IgD-negative memory B cell (primary cell): ENCODE measurements around the gene PDE7B. TPM values are rescaled to one million over a fixed set of nuclear protein-coding genes. Genes with fewer than 3 reads are reported as not detected.
"Not testable (repeated sequence)": the region's sequence is repeated elsewhere in the genome, so short reads cannot be mapped to it uniquely, and the experiment has no call there.

Source experiments
- H3K27ac Mint-ChIP-seq, 3 donors: one replicate each; pipeline ENCODE4 v1.8.0; 2020 to 2022; ENCODE audit warnings: mild to moderate bottlenecking in 3 of 3, mixed read lengths in 3 of 3, moderate library complexity in 1 of 3
- H3K27me3 Mint-ChIP-seq: one replicate; pipeline ENCODE4 v1.8.0; 2021; ENCODE audit warnings: mixed read lengths
- H3K36me3 Mint-ChIP-seq: one replicate; pipeline ENCODE4 v1.8.0; 2020; ENCODE audit warnings: mild to moderate bottlenecking, mixed read lengths
- H3K4me1 Mint-ChIP-seq, 3 donors: one replicate each; pipeline ENCODE4 v1.8.0; 2020 to 2022; ENCODE audit warnings: mixed read lengths in 3 of 3, mild to moderate bottlenecking in 1 of 3
- H3K4me3 Mint-ChIP-seq, 4 donors: one replicate each; pipeline ENCODE4 v1.8.0; 2020 to 2022; ENCODE audit warnings: mild to moderate bottlenecking in 4 of 4, mixed read lengths in 4 of 4, moderate library complexity in 3 of 4
- H3K9me3 Mint-ChIP-seq, 3 donors: one replicate each; pipeline ENCODE4 v1.8.0; 2020 to 2021; ENCODE audit warnings: mixed read lengths in 3 of 3, mild to moderate bottlenecking in 1 of 3
- polyA plus RNA-seq: library from polyadenylated mRNA; unstranded; fragments of 300-500 nt; fragmentation: Illumina TruSeq; gene quantifications from one replicate; pipeline ENCODE4 v1.2.3, GENCODE V29; 2021

Gene PDE7B
- polyA plus RNA-seq, 1 donor from 2014 or later: 0.49 TPM

DNA sequence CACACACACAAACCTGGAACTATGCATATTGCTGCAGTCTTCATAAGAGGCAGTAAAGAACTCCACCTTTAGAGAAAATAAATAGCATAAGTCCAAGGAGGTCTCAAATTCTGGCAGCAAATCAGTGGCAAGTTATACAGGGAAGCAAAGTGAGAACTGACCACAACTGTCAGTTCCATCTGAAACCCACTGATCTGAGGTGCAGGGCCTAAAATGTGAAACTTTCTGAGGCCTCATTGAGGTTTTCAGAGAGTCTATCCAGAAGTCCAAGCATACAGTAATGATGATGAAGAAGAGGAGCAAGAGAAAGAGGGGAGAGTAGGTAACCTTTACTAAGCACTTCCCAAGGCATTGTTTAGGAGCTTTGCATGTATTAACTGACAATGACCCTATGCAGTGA is 362.4 kb downstream of the PDE7B start:
- H3K27me3 Mint-ChIP-seq: no peaks in the 10 kb centered on the region
- peaks cover 0 to 3% (median 0%) of the 10 kb centered on the region in 3 donors for H3K9me3 Mint-ChIP-seq
- peaks cover 0 to 2% (median 0%) of the 10 kb centered on the region in 3 donors for H3K4me1 Mint-ChIP-seq
- H3K4me3 Mint-ChIP-seq: no peak overlapping the region
- H3K27ac Mint-ChIP-seq: no peak overlapping the region
- peaks cover 5% of the 10 kb centered on the region for H3K36me3 Mint-ChIP-seq

DNA sequence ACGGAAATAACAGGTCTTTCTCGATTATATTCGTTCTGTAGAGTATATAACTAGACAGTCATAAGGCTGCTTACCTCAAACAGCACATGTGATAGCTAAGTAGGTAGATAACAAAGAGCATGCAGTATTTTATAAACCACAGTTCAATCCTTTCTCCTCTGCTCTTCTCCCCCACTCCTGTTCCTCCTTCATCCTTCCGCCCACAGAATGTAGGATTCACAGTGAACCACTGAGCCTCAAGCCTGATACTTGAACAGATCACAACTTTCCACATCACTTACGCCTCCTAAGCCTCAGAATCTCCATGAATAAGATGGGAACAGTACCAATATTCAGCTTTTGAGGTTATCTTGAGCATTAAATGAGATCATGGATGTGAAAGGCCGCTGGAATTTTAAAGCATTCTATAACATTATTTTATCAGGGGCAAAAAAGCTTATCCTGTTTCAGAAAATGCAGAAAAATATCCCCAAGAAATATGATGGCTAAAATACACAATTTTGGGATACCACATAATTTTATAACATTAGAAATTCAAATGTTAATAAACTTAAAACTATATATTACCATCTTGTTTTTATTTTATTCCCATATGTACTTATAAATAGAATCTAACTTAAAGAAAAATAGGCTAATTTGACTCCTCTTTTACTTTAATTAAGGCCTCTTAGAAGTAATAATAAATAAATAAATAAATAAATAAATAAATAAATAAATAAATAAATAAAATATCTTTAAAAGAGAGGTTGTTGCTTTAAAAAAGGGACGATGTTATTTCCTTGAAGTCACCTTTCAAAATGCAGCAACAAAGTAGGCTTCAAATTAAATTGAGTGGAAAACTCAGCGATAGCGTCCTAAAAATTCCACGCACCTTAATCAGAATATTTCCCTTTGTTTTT is 365.3 kb downstream of the PDE7B start:
- H3K27ac Mint-ChIP-seq: no peak overlapping the region
- H3K4me1 Mint-ChIP-seq: peaks cover 0 to 2% (median 0%) of the 10 kb centered on the region in 3 donors
- no peak overlapping the region for H3K4me3 Mint-ChIP-seq
- no peaks in the 10 kb centered on the region for H3K27me3 Mint-ChIP-seq
- H3K36me3 Mint-ChIP-seq: peaks cover 5% of the 10 kb centered on the region
- peaks cover 2 to 16% (median 3%) of the 10 kb centered on the region in 3 donors for H3K9me3 Mint-ChIP-seq

DNA sequence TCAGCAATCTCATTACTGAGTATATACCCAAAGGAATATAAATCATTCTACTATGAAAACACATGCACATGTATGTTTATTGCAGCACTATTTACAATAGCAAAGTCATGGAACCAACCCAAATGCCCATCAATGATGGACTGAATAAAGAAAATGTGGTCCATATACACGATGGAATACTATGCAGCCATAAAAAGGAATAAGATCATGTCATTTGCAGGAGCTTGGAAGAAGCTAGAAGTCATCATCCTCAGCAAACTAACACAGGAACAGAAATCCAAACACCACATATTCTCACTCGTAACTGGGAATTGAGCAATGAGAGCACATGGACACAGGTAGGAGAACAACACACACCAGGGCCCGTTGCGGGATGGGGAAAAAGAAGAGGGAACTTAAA is 373.5 kb downstream of the PDE7B start:
- H3K9me3 Mint-ChIP-seq, H3K36me3 Mint-ChIP-seq, H3K4me3 Mint-ChIP-seq, H3K27me3 Mint-ChIP-seq, H3K27ac Mint-ChIP-seq: not testable (repeated sequence)
- H3K4me1 Mint-ChIP-seq: peaks cover 6 to 11% (median 10%) of the 10 kb centered on the region in 3 donors

DNA sequence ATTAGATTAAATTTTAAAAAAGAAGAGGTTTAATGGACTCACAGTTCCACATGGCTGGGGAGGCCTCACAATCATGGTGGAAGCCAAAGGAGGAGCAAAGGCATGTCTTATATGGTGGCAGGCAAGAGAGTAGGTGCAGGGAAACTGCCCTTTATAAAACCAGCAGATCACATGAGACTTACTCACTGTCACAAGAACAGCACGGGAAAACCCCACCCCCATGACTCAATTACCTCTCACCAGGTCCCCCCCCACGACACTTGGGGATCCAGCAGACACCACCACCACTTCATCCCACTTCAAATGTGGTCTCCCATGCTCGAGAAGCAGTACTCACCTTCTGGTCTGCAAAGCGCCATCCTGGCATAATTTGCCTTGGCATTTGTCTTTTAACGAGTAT is 374.0 kb downstream of the PDE7B start:
- Mint-ChIP-seq H3K4me3 (no peak overlapping the region), H3K27ac (no peak overlapping the region), H3K36me3 (no peaks in the 10 kb centered on the region), H3K4me1 (peaks cover 6 to 11% (median 10%) of the 10 kb centered on the region in 3 donors), H3K9me3 (peaks cover 0 to under 1% (median under 1%) of the 10 kb centered on the region in 3 donors), H3K27me3 (no peaks in the 10 kb centered on the region)

DNA sequence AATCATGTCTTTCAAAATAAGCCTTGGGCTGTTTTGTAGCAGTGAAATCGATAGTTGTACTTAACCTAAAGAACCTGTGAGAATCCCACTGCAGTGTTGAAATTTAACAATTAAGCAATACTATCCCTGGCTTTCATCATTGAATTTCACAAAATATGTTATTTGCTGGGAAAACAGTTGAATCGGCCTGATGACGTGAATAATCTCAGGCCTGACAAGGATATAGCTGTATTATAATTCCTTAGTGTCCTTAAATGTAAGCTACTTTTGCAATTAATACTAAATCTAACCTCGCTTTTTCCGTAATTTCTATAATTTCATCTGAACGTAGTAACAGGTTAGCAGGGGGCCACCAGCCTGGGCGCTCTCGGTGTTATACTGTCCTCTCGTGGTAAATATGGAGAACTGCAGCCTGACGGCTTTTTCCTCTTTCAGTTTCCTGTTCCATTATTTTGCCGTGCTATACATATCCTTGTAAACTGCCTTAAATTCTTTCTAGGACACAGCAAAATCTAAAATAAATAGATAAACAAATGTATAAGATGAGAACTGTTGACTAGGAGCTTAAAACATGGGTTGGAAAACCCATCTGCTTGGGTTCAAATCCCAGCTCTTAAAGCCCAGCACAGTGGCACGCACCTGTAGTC is 374.6 kb downstream of the PDE7B start:
- H3K4me3 Mint-ChIP-seq: peak overlapping the region in 3 of 4 donors; percentile 5 to 84 (median 39)
- H3K9me3 Mint-ChIP-seq: no peaks in the 10 kb centered on the region
- H3K4me1 Mint-ChIP-seq: peaks cover 6 to 11% (median 10%) of the 10 kb centered on the region in 3 donors
- H3K27ac Mint-ChIP-seq: peak overlapping the region in 1 of 3 donors; percentile 45
- no peaks in the 10 kb centered on the region for H3K36me3 Mint-ChIP-seq
- no peaks in the 10 kb centered on the region for H3K27me3 Mint-ChIP-seq

DNA sequence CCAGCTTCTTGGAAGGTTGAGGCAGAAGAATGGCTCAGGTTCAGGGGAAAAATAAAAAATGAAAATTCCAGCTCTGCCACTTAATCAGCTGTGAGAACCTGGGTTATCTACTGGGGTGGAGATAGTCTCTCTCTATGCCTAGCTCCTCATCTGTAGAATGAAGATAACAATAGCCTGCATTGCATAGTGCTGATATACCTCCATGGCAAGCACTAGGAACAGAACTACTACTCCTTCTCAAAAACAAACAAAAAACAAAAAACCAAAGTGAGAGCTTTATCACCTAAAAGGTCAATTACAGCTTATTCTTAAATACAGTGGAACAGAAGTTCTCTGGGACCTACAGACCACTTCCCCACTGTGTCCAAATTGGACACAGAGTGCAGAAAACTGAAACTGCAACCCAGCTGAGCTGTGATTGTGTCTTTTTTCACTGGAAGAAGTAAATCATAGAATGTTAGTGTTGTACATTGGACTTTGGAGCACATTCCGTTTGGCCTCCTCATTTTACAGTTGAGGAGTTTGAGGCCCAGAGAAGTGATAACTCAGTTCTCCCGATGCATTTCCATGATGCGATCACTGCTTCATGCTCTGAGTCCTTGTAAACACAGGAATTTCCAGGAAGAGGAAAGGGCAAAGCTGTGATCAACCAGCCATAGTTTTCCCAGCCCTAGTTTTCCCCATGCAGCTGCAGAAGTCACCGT is 375.3 kb downstream of the PDE7B start:
- Mint-ChIP-seq H3K9me3 (no peaks in the 10 kb centered on the region), H3K27me3 (no peaks in the 10 kb centered on the region), H3K4me3 (peak overlapping the region in 3 of 4 donors; percentile 5 to 84 (median 39)), H3K36me3 (no peaks in the 10 kb centered on the region), H3K27ac (peak overlapping the region in 1 of 3 donors; percentile 45), H3K4me1 (peaks cover 6 to 11% (median 10%) of the 10 kb centered on the region in 3 donors)

DNA sequence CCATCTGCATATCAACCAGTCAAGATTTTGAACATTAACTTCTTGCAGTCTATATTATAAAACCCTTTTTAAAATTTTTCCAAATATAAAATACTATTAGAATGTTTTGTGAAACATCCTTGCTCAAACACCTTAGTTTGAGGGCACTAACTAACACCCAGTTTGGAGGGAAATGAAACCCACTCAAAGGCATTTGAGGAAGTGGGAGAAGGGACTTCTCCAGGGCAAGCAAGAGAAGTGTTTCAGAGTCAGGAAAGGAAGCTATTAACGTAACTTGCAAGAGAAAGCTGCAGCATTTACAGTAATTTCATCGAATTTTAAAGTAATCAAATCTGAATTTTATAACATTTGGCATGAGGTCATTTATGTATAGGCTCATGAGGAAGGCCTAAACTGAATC is 377.3 kb downstream of the PDE7B start:
- Mint-ChIP-seq H3K4me3 (no peak overlapping the region), H3K9me3 (no peaks in the 10 kb centered on the region), H3K4me1 (peaks cover 6 to 11% (median 10%) of the 10 kb centered on the region in 3 donors), H3K36me3 (no peaks in the 10 kb centered on the region), H3K27me3 (no peaks in the 10 kb centered on the region), H3K27ac (no peak overlapping the region)

DNA sequence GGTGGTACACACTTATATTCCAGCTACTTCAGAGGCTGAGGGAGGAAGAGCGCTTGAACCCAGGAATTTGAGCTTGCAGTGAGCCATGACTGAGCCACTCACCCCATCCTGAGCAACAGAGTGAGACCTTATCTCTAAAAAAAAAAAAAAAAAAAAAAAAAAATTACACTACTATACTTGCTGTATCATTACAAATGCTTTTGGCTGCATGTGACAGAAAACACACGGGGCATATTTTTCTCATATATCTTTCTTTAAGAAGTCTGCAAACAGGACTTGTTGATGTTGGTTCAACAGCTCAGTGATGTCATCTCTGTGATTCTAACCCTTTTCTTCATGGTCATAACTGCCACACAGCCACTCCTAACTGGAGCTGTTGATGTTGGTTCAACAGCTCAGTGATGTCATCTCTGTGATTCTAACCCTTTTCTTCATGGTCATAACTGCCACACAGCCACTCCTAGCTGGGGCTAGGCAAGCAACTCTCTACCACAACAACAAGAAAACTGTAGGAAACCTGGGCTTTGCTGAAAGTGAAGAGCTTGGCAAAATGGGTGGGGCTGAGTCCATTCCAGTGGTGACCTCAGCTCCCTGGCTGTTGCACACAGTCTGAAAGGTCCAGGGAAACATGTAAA is 378.8 kb downstream of the PDE7B start:
- peaks cover 6 to 11% (median 10%) of the 10 kb centered on the region in 3 donors for H3K4me1 Mint-ChIP-seq
- H3K36me3 Mint-ChIP-seq: peaks cover 3% of the 10 kb centered on the region
- H3K27ac Mint-ChIP-seq: no peak overlapping the region
- H3K27me3 Mint-ChIP-seq: no peaks in the 10 kb centered on the region
- H3K9me3 Mint-ChIP-seq: no peaks in the 10 kb centered on the region
- H3K4me3 Mint-ChIP-seq: no peak overlapping the region

DNA sequence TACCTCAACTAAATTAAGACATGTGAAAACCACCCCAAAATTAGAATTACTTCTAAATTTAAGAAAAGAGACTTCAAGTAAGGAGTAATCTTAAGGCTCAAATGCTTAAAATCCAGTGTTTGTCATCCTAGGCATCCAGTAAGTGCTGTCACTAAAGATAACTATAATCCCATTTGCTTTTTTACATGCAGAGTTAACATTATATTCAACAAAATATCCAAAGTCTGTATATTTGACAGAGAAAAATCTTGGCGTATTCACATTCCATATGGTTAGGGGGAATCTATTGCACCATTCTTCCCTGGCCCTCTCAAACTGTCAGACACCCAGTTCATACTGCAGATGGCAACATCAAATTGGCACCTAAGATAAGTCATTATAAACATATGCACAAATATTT is 381.2 kb downstream of the PDE7B start:
- Mint-ChIP-seq H3K4me1 (peaks cover 0 to 8% (median 5%) of the 10 kb centered on the region in 3 donors), H3K27ac (no peak overlapping the region), H3K4me3 (no peak overlapping the region), H3K9me3 (no peaks in the 10 kb centered on the region), H3K27me3 (no peaks in the 10 kb centered on the region), H3K36me3 (peaks cover 6% of the 10 kb centered on the region)

DNA sequence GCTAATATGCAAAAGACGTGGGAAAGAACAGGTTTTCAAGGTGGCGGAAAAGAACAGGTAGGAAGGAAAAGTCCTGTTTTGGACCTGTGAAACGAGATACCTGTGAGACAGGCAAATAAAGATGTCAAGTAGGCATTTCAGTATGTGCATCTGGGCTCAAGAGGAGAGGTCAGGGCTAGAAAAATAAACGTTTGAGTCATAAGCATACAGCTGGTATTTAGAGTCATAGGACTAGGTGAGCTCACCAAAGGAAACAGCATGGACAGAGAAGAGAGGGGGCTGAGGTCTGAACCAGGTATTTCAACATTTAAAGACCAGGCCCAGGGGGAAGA is 383.7 kb downstream of the PDE7B start:
- no peaks in the 10 kb centered on the region for H3K9me3 Mint-ChIP-seq
- H3K27me3 Mint-ChIP-seq: no peaks in the 10 kb centered on the region
- peaks cover 0 to 3% (median 0%) of the 10 kb centered on the region in 3 donors for H3K4me1 Mint-ChIP-seq
- H3K27ac Mint-ChIP-seq: peak overlapping the region in 1 of 3 donors; percentile 17
- no peak overlapping the region for H3K4me3 Mint-ChIP-seq
- H3K36me3 Mint-ChIP-seq: peaks cover 6% of the 10 kb centered on the region

DNA sequence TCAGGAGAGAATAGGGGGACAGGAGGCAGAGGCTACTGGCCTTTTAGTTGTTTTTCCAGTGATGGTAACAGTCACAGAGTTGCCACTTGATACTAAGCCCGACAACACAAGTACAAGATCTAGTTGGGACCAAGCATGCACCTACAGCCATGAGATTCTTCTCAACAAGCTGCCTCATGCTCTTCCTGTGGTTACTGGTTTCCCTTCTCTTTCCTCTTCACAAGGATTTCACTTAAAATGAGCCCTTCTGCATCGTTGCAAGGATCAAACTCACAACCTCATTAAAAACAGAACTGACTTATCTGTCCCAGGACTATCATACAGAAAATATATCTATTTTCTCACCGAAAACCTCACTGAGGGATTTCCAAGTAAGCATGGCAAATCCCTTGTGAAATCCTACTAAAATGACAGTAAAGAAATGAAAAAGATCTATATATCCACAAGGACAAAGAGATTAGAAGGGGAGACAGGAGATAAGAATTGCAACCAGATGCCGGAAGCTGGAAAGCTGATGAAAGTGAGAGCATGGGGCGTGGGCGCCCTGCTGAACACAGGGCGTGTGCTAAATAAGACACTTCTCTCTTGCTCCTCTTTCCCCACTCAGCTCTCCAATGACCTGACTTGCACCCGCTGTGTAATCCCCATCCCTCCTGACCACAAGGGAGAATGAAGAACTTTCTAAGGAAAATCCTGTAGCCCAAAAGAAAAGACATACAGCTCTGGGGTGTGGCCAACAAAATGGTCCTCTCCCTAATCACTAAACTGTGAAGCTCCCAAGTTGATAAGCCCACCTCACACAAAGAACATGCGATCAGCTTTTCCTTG is 385.2 kb downstream of the PDE7B start:
- no peak overlapping the region for H3K27ac Mint-ChIP-seq
- H3K27me3 Mint-ChIP-seq: no peaks in the 10 kb centered on the region
- no peak overlapping the region for H3K4me3 Mint-ChIP-seq
- H3K36me3 Mint-ChIP-seq: peaks cover 6% of the 10 kb centered on the region
- peaks cover 0 to 3% (median 0%) of the 10 kb centered on the region in 3 donors for H3K4me1 Mint-ChIP-seq
- no peaks in the 10 kb centered on the region for H3K9me3 Mint-ChIP-seq

DNA sequence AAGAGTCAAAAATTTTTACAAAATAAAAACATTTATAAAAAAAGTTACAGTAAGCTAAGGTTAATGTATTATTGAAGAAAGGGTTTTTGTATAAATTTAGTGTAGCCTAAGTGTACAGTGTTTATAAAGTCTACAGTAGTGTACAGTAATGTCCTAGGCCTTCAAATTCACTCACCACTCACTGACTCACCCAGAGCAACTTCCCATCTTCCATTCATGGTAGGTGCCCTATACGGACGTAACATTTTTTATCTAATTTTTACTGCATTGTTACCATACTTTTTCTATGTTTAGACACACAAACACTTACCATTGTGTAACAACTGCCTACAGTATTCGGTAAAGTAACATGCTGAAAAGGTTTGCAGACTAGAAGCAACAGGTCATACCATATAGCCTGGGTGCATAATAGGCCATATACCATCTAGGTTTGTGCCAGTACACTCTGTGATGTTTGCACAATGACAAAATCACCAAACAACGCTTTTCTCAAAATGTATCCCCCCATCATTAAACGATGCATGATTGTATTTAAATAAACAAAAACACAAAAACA is 392.6 kb downstream of the PDE7B start:
- Mint-ChIP-seq H3K27ac (no peak overlapping the region), H3K4me3 (no peak overlapping the region), H3K27me3 (no peaks in the 10 kb centered on the region), H3K4me1 (peaks cover 4 to 6% (median 5%) of the 10 kb centered on the region in 3 donors), H3K9me3 (no peaks in the 10 kb centered on the region), H3K36me3 (peaks cover 1% of the 10 kb centered on the region)
